Neutrophil (primary cell): ENCODE measurements around the gene PRR20A.
"Not testable (repeated sequence)": the region's sequence is repeated elsewhere in the genome, so short reads cannot be mapped to it uniquely, and the experiment has no call there.

Source experiments
- H3K27ac ChIP-seq: fragments of 200-600 bp; sonication (generic); 2 replicates; pipeline ENCODE4 v1.5.1; 2016; ENCODE audit warnings: mild to moderate bottlenecking, moderate library complexity
- H3K27me3 ChIP-seq: fragments of 200-600 bp; sonication (generic); 2 replicates; pipeline ENCODE4 v1.6.0; 2016; ENCODE audit warnings: mild to moderate bottlenecking
- H3K36me3 ChIP-seq: fragments of 200-600 bp; sonication (generic); 2 replicates; pipeline ENCODE4 v1.5.1; 2017
- H3K4me1 ChIP-seq, 2 experiments: fragments of 200-600 bp in 1 of 2; sonication (generic) in 1 of 2; 1 replicate in 1 of 2; 2 replicates in 1 of 2; pipeline versions ENCODE4 v1.5.1 to v1.6.1; 2013 to 2016; ENCODE audit warnings: low read depth in 1 of 2, low read length in 1 of 2, mild to moderate bottlenecking in 1 of 2, moderate library complexity in 1 of 2; ENCODE audit not compliant: control insufficient read depth in 1 of 2, insufficient read depth in 1 of 2
- H3K4me3 ChIP-seq, 2 experiments: fragments of 200-600 bp in 1 of 2; sonication (generic) in 1 of 2; 1 replicate in 1 of 2; 2 replicates in 1 of 2; pipeline ENCODE4 v1.5.1; 2013 to 2016; ENCODE audit warnings: low read depth in 1 of 2, low read length in 1 of 2, mild to moderate bottlenecking in 1 of 2, moderate library complexity in 1 of 2
- H3K9me3 ChIP-seq: fragments of 200-600 bp; sonication (generic); 2 replicates; pipeline ENCODE4 v1.5.1; 2016
- TF ChIP-seq, protein P1 (sequence below): fragments of 200-600 bp; sonication (generic); IDR thresholded peaks from 2 replicates; pipeline ENCODE4 v1.5.1; 2016; ENCODE audit warnings: antibody characterized with exemption

The PRR20A gene

DNA sequence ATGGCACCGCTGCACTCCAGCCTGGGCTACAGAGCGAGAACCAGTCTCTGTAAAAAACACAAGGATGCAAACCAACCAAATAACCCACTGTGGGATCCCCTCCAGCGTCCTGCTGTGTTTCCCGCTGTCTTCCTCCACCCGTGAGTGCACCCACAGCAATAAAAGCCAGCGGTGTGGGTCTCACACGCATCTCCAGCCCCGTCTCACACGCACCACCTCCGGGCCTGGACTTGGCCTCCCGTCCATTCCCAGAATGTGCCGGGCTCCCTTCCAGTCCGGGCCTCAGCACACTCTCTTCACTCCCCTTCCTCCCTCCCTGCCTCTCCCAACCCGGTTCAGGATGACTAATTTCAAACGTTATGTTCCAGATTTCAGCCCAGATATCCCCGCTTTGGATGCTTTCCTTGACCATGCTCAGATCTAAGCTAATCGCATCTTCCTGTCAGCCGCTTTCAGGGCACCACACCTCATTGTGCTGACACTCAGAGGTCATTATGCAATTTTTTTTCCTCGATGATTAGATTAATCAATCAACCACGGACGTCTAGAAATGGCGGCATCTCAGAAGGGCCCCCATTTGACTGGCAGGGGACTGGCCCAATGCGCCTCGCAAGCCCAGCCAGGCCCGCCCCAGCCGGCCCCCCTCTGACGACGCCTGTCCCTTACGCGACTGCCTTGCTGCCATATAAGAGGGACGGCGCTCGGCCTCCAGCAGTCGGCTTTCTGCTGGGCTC is at the start of gene PRR20A:
TSS of gene PRR20A (plus strand) at position 684 of the 734 bp plus-strand sequence. CDS start 387 bp downstream, outside the sequence.
- H3K27ac ChIP-seq, H3K27me3 ChIP-seq, H3K4me3 ChIP-seq, H3K36me3 ChIP-seq, H3K9me3 ChIP-seq, H3K4me1 ChIP-seq: not testable (repeated sequence)

DNA sequence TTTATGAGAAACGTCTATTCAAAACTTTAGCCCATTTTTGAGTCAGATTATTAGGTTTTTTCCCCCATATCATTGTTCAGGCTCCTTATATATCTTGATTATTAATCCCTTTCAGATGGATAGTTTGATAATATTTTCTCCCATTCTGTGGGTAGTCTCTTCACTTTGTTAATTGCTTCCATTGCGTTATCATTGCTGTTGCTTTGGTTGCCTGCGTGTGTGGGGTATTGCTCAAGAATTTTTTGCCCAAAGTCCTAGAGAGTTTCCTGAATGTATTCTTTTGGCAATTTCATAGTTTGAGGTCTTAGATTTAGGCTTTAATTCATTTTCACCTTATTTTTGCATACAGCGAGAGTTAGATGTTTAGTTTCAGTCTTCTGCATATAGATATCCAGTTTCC is 25.8 kb upstream of the PRR20A start:
- Histone ChIP-seq H3K36me3 (no peaks in the 10 kb centered on the region), H3K4me3 (no peak overlapping the region), H3K27me3 (no peaks in the 10 kb centered on the region), H3K9me3 (no peaks in the 10 kb centered on the region), H3K27ac (no peak overlapping the region), H3K4me1 (no peaks in the 10 kb centered on the region)
- TF ChIP-seq, protein P1, sequence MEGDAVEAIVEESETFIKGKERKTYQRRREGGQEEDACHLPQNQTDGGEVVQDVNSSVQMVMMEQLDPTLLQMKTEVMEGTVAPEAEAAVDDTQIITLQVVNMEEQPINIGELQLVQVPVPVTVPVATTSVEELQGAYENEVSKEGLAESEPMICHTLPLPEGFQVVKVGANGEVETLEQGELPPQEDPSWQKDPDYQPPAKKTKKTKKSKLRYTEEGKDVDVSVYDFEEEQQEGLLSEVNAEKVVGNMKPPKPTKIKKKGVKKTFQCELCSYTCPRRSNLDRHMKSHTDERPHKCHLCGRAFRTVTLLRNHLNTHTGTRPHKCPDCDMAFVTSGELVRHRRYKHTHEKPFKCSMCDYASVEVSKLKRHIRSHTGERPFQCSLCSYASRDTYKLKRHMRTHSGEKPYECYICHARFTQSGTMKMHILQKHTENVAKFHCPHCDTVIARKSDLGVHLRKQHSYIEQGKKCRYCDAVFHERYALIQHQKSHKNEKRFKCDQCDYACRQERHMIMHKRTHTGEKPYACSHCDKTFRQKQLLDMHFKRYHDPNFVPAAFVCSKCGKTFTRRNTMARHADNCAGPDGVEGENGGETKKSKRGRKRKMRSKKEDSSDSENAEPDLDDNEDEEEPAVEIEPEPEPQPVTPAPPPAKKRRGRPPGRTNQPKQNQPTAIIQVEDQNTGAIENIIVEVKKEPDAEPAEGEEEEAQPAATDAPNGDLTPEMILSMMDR, result no peak

DNA sequence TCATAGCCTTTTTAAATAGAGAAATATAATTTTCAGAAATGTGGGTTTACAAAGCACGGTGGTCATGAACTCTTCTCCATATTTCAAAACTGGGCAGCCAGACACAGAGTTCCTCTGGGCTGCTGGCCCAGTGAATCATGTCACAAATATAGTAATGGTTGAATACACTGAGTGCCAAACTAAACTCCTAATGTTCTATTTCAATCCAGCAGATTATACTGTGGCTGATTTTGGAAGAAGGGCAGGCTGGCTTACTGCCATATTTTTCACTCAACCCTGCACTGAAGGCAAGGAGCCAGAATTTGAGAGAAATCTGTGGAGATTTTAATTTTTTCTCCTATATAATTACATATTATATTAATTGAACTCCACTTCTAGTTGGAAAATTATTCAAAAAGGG is 17.0 kb upstream of the PRR20A start:
- H3K27ac ChIP-seq, result no peak overlapping the region
- no peak overlapping the region for H3K4me3 ChIP-seq
- H3K9me3 ChIP-seq, result no peaks in the 10 kb centered on the region
- TF ChIP-seq, protein P1, result no peak
- H3K4me1 ChIP-seq, result no peaks in the 10 kb centered on the region
- H3K36me3 ChIP-seq, result no peaks in the 10 kb centered on the region
- no peaks in the 10 kb centered on the region for H3K27me3 ChIP-seq

DNA sequence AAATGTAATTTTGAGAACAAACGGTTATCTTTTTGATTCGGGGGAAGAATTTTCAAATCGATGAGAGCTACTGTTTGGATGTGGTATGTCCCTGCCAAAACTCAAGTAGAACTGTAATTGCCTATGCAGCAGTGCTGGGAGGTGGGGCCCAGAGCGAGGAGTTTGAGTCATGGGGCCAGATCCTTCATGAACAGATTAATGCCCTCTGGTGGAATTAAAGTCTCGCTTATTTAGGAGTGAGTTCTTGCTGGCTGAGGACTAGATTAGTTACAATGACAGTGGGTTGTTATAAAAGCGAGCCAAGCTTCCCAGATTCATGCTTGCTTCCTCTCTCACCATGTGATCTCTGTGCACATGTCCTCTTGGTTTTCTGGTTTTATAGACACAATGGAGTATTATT is 11.8 kb upstream of the PRR20A start:
- H3K36me3 ChIP-seq, result no peaks in the 10 kb centered on the region

DNA sequence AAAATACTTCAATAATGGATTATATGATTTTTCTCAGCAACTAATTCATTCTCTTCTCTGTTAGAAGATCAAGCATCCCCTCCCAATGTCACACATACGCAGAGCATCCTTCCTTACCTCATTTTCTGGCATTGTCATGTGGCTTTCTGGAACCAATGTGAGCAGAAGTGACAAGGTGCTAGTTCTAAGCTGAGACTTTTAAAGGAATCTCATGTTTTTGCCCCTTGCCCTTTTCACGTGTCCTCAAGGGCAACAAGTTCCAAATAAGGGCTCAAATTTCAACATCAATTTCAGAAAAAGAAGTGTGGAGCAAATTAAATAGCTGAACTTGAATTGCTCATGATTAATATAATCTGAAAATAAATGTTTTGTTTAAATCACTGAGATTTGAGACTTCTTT is 4.6 kb upstream of the PRR20A start:
- no peaks in the 10 kb centered on the region for H3K9me3 ChIP-seq
- H3K27me3 ChIP-seq, result no peaks in the 10 kb centered on the region
- H3K27ac ChIP-seq, result no peak overlapping the region
- no peaks in the 10 kb centered on the region for H3K36me3 ChIP-seq
- no peak overlapping the region for H3K4me3 ChIP-seq
- TF ChIP-seq, protein P1, result no peak
- no peaks in the 10 kb centered on the region for H3K4me1 ChIP-seq

More for the DNA sequence above, 11.8 kb upstream of the PRR20A start:
- no peaks in the 10 kb centered on the region for H3K4me1 ChIP-seq
- no peaks in the 10 kb centered on the region for H3K9me3 ChIP-seq
- H3K27ac ChIP-seq, result no peak overlapping the region
- no peak overlapping the region for H3K4me3 ChIP-seq
- no peaks in the 10 kb centered on the region for H3K27me3 ChIP-seq
- TF ChIP-seq, protein P1, result no peak

DNA sequence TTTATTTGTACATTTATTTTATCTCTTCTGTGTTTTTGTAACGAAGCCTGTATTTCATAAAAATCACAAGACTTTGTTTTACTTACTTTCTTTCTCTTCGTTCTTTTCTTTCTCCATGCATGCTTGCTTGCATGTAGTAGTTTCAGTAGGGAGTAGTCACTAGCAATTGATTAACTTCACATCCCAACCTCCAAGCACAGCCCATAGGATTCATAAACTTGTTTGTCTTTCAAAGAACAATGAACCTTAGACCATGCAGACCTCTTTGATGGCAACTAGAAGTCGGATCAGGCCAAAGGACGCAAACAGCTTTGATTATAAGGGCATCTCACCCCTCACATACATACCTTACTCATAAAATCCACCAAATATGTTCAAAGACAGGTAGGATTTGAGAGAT is 3.1 kb upstream of the PRR20A start:
- no peaks in the 10 kb centered on the region for H3K4me1 ChIP-seq
- no peak overlapping the region for H3K27ac ChIP-seq
- H3K36me3 ChIP-seq, result no peaks in the 10 kb centered on the region
- TF ChIP-seq, protein P1, result no peak
- H3K27me3 ChIP-seq, result no peaks in the 10 kb centered on the region
- H3K4me3 ChIP-seq, result no peak overlapping the region
- no peaks in the 10 kb centered on the region for H3K9me3 ChIP-seq
